K562 (cell line): ENCODE measurements around the gene ST6GALNAC2. TPM values are rescaled to one million over a fixed set of nuclear protein-coding genes. Genes with fewer than 3 reads are reported as not detected.

ENCODE experiments used
- MAFF ChIP-seq: IDR thresholded peaks from 2 replicates; pipeline ENCODE4 v1.6.1; 2012; ENCODE audit warnings: low read length, improper control_type of control experiment
- ZNF76 ChIP-seq: fragments of 250-450 bp; sonication (Bioruptor Pico); IDR thresholded peaks from 2 replicates; pipeline ENCODE4 v1.4.0; 2020; ENCODE audit warnings: mild to moderate bottlenecking, moderate library complexity, borderline replicate concordance
- polyA plus RNA-seq, 8 experiments: library from polyadenylated mRNA; depleted of rRNA in 4 of 8; stranded (reverse) in 5 of 8; unstranded in 3 of 8; fragments of >200 nt; fragmentation: Nextera tagmentation in 2 of 8; fragmentation: Illumina TruSeq in 1 of 8; extraction: Ambion mirVana in 2 of 8; extraction: Trizol in 1 of 8; gene quantifications; 2 replicates each; pipeline versions ENCODE4 v1.2.1 to v1.2.3, GENCODE V29; 2011 to 2014; ENCODE audit warnings: inconsistent platforms in 1 of 8, missing spikeins in 1 of 8
- total RNA-seq, 7 experiments: library from RNA; depleted of rRNA in 6 of 7; stranded (reverse); fragments of >200 nt in 6 of 7; fragmentation: Illumina TruSeq in 2 of 7; extraction: Trizol in 2 of 7; gene quantifications; 2 replicates each; pipeline versions ENCODE4 v1.2.1 to v1.2.3, GENCODE V29; 2011 to 2021; ENCODE audit warnings: low replicate concordance in 1 of 7
- TF ChIP-seq, protein P1 (sequence below): fragments of 450-650 bp; IDR thresholded peaks from 2 replicates; pipeline ENCODE4 v1.6.1; 2016; ENCODE audit warnings: low read depth
- TF ChIP-seq, protein P2 (sequence below): sonication (generic); formaldehyde crosslinking; IDR thresholded peaks from 2 replicates; pipeline ENCODE4 v1.8.1; 2023; ENCODE audit warnings: mild to moderate bottlenecking, missing genetic modification reagents

Gene ST6GALNAC2
- total and polyA plus RNA-seq, 9 of the 15 experiments (the other 6 are each of a cell fraction or from before 2014, with no cell fraction given) = 0.18 TPM; not detected in 8

- TF ChIP-seq, protein P1, sequence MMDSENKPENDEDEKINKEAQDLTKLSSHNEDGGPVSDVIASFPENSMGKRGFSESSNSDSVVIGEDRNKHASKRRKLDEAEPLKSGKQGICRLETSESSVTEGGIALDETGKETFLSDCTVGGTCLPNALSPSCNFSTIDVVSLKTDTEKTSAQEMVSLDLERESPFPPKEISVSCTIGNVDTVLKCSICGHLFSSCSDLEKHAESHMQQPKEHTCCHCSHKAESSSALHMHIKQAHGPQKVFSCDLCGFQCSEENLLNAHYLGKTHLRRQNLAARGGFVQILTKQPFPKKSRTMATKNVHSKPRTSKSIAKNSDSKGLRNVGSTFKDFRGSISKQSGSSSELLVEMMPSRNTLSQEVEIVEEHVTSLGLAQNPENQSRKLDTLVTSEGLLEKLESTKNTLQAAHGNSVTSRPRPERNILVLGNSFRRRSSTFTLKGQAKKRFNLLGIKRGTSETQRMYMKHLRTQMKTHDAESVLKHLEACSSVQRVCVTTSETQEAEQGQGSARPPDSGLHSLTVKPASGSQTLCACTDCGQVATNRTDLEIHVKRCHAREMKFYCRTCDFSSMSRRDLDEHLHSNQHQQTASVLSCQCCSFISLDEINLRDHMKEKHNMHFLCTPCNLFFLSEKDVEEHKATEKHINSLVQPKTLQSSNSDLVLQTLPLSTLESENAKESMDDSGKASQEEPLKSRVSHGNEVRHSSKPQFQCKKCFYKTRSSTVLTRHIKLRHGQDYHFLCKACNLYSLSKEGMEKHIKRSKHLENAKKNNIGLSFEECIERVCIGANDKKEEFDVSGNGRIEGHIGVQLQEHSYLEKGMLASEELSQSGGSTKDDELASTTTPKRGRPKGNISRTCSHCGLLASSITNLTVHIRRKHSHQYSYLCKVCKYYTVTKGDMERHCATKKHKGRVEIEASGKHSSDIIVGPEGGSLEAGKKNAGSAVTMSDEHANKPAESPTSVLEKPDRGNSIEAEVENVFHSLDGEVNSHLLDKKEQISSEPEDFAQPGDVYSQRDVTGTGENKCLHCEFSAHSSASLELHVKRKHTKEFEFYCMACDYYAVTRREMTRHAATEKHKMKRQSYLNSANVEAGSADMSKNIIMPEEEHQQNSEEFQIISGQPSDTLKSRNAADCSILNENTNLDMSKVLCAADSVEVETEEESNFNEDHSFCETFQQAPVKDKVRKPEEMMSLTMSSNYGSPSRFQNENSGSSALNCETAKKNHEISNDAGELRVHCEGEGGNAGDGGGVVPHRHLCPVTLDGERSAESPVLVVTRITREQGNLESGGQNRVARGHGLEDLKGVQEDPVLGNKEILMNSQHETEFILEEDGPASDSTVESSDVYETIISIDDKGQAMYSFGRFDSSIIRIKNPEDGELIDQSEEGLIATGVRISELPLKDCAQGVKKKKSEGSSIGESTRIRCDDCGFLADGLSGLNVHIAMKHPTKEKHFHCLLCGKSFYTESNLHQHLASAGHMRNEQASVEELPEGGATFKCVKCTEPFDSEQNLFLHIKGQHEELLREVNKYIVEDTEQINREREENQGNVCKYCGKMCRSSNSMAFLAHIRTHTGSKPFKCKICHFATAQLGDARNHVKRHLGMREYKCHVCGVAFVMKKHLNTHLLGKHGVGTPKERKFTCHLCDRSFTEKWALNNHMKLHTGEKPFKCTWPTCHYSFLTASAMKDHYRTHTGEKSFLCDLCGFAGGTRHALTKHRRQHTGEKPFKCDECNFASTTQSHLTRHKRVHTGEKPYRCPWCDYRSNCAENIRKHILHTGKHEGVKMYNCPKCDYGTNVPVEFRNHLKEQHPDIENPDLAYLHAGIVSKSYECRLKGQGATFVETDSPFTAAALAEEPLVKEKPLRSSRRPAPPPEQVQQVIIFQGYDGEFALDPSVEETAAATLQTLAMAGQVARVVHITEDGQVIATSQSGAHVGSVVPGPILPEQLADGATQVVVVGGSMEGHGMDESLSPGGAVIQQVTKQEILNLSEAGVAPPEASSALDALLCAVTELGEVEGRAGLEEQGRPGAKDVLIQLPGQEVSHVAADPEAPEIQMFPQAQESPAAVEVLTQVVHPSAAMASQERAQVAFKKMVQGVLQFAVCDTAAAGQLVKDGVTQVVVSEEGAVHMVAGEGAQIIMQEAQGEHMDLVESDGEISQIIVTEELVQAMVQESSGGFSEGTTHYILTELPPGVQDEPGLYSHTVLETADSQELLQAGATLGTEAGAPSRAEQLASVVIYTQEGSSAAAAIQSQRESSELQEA = no peak
- no peak for TF ChIP-seq MAFF
- no peak for TF ChIP-seq ZNF76 (CRISPR knock-in tag)
- TF ChIP-seq, protein P2, sequence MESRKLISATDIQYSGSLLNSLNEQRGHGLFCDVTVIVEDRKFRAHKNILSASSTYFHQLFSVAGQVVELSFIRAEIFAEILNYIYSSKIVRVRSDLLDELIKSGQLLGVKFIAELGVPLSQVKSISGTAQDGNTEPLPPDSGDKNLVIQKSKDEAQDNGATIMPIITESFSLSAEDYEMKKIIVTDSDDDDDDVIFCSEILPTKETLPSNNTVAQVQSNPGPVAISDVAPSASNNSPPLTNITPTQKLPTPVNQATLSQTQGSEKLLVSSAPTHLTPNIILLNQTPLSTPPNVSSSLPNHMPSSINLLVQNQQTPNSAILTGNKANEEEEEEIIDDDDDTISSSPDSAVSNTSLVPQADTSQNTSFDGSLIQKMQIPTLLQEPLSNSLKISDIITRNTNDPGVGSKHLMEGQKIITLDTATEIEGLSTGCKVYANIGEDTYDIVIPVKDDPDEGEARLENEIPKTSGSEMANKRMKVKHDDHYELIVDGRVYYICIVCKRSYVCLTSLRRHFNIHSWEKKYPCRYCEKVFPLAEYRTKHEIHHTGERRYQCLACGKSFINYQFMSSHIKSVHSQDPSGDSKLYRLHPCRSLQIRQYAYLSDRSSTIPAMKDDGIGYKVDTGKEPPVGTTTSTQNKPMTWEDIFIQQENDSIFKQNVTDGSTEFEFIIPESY (CRISPR knock-in tag) = no peak
Observed at GRCh38 chr17:76569607-76570279, 15.9 kb downstream of the ST6GALNAC2 start (continued).
